Breast epithelium (tissue), 4 donors: ENCODE measurements around the gene JSRP1. TPM values are rescaled to one million over a fixed set of nuclear protein-coding genes. Genes with fewer than 3 reads are reported as not detected.

Experiments used
- DNase-seq, 2 donors: peaks; one replicate each; pipeline ENCODE4 v3.0.0-alpha.2; 2019; ENCODE audit warnings: low spot score in 2 of 2
- H3K27ac ChIP-seq, 2 donors: fragments of 200-600 bp; sonication (generic) in 1 of 2; one replicate each; pipeline ENCODE4 v1.5.1; 2016 to 2019; ENCODE audit warnings: mild to moderate bottlenecking in 1 of 2
- H3K27me3 ChIP-seq, 2 donors: fragments of 200-600 bp; sonication (generic) in 1 of 2; one replicate each; pipeline versions ENCODE4 v1.5.1 to v1.6.0; 2017 to 2019; ENCODE audit warnings: control low read depth in 1 of 2, mild to moderate bottlenecking in 1 of 2
- H3K36me3 ChIP-seq: fragments of 200-600 bp; one replicate; pipeline ENCODE4 v1.5.1; 2019
- H3K4me1 ChIP-seq, 2 donors: fragments of 200-600 bp; sonication (generic); one replicate each; pipeline ENCODE4 v1.5.1; 2016 to 2019; ENCODE audit warnings: control low read depth in 1 of 2
- H3K4me3 ChIP-seq, 3 donors: fragments of 200-600 bp; sonication (generic); 1 replicate in 2 of 3; 2 replicates in 1 of 3; pipeline ENCODE4 v1.5.1; 2016 to 2019; ENCODE audit warnings: mild to moderate bottlenecking in 3 of 3, moderate library complexity in 2 of 3
- H3K9me3 ChIP-seq, 2 donors: fragments of 200-600 bp; sonication (generic) in 1 of 2; one replicate each; pipeline ENCODE4 v1.5.1; 2016 to 2019; ENCODE audit warnings: control low read depth in 1 of 2
- CTCF ChIP-seq, 3 donors: fragments of 450-650 bp; IDR thresholded peaks; one replicate each; pipeline ENCODE4 v1.5.1; 2016 to 2017; ENCODE audit warnings: antibody characterized with exemption in 3 of 3, mild to moderate bottlenecking in 3 of 3, moderate library complexity in 3 of 3
- POLR2A ChIP-seq: fragments of 450-650 bp; IDR thresholded peaks from one replicate; pipeline ENCODE4 v1.6.1; 2016; ENCODE audit warnings: antibody characterized with exemption, mild to moderate bottlenecking, moderate library complexity
- POLR2AphosphoS5 ChIP-seq, 3 donors: sonication (generic); formaldehyde crosslinking; IDR thresholded peaks; one replicate each; pipeline ENCODE4 v1.6.1; 2017; ENCODE audit warnings: antibody characterized with exemption in 3 of 3
- intact Hi-C: fragments of 100-400 bp; cut with DNase I; formaldehyde crosslinking; loops from one replicate; pipeline ENCODE4 v1.15.1; 2023; ENCODE audit warnings: low total_unique reads
- total RNA-seq, 3 donors: library from RNA; depleted of rRNA; stranded (reverse); fragments of >200 nt; gene quantifications; one replicate each; pipeline ENCODE4 v1.1.0, GENCODE V29; 2016

The JSRP1 gene
- total RNA-seq, 3 donors from 2014 or later = 1.0 to 2.3 TPM; not detected in 1

- H3K27me3 ChIP-seq = peaks cover 0 to 6% of the 10 kb centered on the region in 2 donors
Observed at GRCh38 chr19:2300533-2300932, 44.3 kb upstream of the JSRP1 start.

GRCh38 chr19:2296141-2296540 is 39.9 kb upstream of the JSRP1 start:
- Histone ChIP-seq H3K4me1 (peaks cover 0 to 4% of the 10 kb centered on the region in 2 donors), H3K27me3 (peaks cover 6 to 17% of the 10 kb centered on the region in 2 donors), H3K36me3 (no peaks in the 10 kb centered on the region), H3K9me3 (no peaks in the 10 kb centered on the region), H3K27ac (no peak overlapping the region), H3K4me3 (no peak overlapping the region)
- TF ChIP-seq POLR2AphosphoS5 (IDR thresholded peaks at IDR 0.05) = no peak
- no peak for TF ChIP-seq POLR2A
- no peak for TF ChIP-seq CTCF (IDR thresholded peaks at IDR 0.05)
- no peak for DNase-seq
- intact Hi-C loops = no loop called here

More at GRCh38 chr19:2300533-2300932, 44.3 kb upstream of the JSRP1 start:
- Histone ChIP-seq H3K36me3 (no peaks in the 10 kb centered on the region), H3K9me3 (no peaks in the 10 kb centered on the region), H3K4me1 (no peaks in the 10 kb centered on the region), H3K4me3 (no peak overlapping the region), H3K27ac (no peak overlapping the region)
- intact Hi-C loops = no loop called here
- TF ChIP-seq CTCF (IDR thresholded peaks at IDR 0.05) = no peak
- no peak for TF ChIP-seq POLR2AphosphoS5 (IDR thresholded peaks at IDR 0.05)
- TF ChIP-seq POLR2A = no peak
- DNase-seq = no peak

- intact Hi-C loops = no loop called here
- no peaks in the 10 kb centered on the region for H3K36me3 ChIP-seq
- TF ChIP-seq POLR2AphosphoS5 (IDR thresholded peaks at IDR 0.05) = peak in 1 of 3 donors; percentile 19
- no peak for TF ChIP-seq CTCF (IDR thresholded peaks at IDR 0.05)
- H3K27me3 ChIP-seq = peaks cover 12 to 26% of the 10 kb centered on the region in 2 donors
- H3K9me3 ChIP-seq = no peaks in the 10 kb centered on the region
- no peak for DNase-seq
- H3K4me3 ChIP-seq = peak overlapping the region in 2 of 3 donors; percentile 17 to 40
- no peak overlapping the region for H3K27ac ChIP-seq
- H3K4me1 ChIP-seq = peaks cover 8 to 17% of the 10 kb centered on the region in 2 donors
Observed at GRCh38 chr19:2294687-2295335, 38.6 kb upstream of the JSRP1 start.

- Histone ChIP-seq H3K27ac (no peak overlapping the region), H3K36me3 (no peaks in the 10 kb centered on the region), H3K4me3 (peak overlapping the region; percentile 32 to 66 (median 45)), H3K27me3 (peaks cover 12 to 43% of the 10 kb centered on the region in 2 donors), H3K4me1 (peaks cover 12 to 21% of the 10 kb centered on the region in 2 donors), H3K9me3 (no peaks in the 10 kb centered on the region)
- DNase-seq = no peak
- no peak for TF ChIP-seq CTCF (IDR thresholded peaks at IDR 0.05)
- no peak for TF ChIP-seq POLR2AphosphoS5 (IDR thresholded peaks at IDR 0.05)
- no peak for TF ChIP-seq POLR2A
- intact Hi-C loops = no loop called here
Observed at GRCh38 chr19:2291185-2291751, 35.1 kb upstream of the JSRP1 start.

- Histone ChIP-seq H3K4me3 (peak overlapping the region; percentile 32 to 66 (median 45)), H3K9me3 (no peaks in the 10 kb centered on the region), H3K36me3 (no peaks in the 10 kb centered on the region), H3K27ac (peak overlapping the region in 1 of 2 donors; percentile 5), H3K27me3 (peaks cover 12 to 43% of the 10 kb centered on the region in 2 donors), H3K4me1 (peaks cover 12 to 21% of the 10 kb centered on the region in 2 donors)
- TF ChIP-seq CTCF (IDR thresholded peaks at IDR 0.05) = no peak
- TF ChIP-seq POLR2AphosphoS5 (IDR thresholded peaks at IDR 0.05) = no peak
- TF ChIP-seq POLR2A = no peak
- intact Hi-C loops = no loop called here
- DNase-seq = no peak
Observed at GRCh38 chr19:2290441-2291184, 34.4 kb upstream of the JSRP1 start.
